NCI-H1694 (cell line): Measurements from ENCODE around the gene PRKAR1B.

Source experiments
- DNase-seq: peaks from one replicate; lab custom pipeline; 2025; lab: John Stamatoyannopoulos, UW

The PRKAR1B gene

GRCh38 chr7:572416-573268 lies 154.4 kb downstream of the PRKAR1B start:
- no peak for DNase-seq

DNA sequence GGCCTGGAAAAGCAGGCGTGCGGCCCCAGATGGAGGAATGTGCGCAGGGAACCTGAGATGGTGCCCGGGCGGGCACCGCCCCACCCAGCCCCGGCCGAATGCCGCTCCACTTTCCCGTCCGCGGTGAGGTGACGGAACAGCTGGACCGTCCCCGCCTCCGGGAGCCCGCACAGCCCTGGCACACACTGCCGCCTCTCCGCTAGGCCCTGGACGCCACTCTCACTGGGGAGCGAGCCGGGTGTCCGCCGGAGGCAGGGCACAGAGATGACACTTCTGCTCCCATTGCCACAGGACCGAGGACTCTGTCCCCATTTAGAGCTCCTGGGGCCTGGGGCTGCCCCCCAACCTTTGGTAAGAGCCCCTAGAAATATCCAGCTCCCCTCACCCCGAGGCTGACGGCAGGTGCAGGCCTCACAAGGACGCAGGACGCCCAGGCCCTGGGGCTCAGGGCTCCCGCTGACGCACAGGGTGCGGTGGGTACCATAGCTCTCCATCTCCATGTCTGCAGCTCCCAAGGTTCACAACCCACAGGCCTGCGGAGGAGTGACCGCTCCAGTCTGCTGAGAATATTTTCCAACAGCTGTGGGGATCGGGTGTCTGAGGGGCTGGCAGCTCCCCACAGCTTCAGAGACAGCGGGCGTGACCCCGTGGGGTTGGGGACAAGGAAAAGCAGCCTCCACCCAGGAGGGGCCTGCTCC lies 155.2 kb downstream of the PRKAR1B start:
- no peak for DNase-seq

DNA sequence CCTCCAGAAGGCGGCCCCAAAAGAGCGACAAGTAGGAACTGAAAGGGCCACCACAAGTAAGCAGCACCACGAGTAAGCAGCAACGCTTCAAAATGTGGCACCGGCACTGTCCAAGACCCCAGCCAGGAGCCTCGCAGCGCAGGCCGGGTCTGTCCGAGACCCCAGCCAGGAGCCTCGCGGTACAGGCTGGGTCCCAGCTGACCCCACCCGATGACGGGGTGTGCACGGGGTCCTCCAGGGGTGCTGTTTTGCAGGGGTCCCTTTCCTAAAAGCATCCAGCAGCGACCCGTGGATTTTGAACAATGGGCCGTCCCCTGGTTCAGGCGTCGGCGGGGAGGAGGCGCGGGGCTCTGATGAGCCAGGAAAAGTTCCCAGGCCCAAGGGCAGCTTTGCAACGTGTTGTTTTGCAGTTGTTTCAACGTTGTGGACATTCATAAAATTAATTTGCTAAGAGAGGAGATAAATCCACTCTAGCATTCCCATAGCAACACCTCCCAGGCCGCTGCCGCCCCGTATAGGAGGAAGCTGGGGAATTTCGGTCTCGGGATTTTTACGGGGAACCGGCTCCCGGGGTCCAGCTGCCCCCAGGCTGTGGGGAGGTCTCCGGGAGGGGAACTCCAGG lies 155.9 kb downstream of the PRKAR1B start:
- DNase-seq, result no peak

DNA sequence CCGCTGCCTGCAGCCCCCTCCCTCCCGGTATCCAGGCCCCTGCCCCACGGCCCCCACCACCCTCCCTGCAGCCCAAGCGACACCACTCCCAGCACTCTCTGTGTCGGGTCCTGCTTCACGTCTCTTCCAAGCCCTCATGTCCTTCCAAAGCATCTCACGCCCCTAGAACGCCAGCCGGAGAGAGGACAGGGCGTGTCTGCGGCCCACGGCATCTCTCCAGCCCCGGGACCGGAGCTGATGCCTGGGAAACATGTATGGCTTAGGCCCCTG lies 156.3 kb downstream of the PRKAR1B start:
- DNase-seq, result no peak

GRCh38 chr7:569996-570800 lies 156.9 kb downstream of the PRKAR1B start:
- no peak for DNase-seq

DNA sequence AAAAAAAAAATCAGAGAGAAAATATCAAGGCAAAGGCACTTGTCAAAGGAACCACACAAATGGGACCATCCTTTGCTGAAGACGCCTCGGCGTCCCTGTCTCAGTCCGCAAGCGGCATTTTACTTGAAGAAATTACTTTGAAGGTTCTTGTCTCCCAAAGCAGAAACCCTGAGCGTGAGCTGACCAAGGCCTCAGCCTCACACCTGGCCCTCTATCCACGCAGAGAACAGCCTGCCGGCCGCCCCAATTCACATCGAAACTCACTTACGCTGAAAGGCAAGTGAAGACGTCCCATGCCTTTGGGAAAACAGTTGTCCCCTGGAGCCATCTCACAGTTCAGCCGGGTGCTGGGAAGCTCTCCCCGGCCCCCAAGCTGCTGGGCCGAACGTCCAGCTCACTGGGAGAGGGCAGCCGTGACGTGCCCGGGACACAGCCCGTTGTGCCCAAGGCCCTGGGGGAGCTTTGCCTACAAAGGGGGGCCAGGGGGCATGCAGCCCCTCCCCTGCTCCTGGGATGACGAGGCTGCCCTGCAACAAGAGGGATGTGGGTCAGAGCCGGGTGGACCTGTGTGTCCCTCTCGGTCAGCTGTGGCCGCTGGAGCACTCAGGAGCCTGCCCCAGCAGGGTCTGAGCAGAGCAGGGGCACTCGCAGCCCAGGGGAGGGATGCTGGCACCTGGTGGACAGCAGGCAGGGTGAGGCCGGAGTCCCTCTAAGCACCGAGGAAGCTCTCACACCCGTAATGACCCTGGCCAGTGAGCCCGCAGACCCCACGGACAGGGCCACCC lies 157.8 kb downstream of the PRKAR1B start:
- no peak for DNase-seq

- DNase-seq, result no peak
Observed at GRCh38 chr7:568031-568951, 158.8 kb downstream of the PRKAR1B start.

DNA sequence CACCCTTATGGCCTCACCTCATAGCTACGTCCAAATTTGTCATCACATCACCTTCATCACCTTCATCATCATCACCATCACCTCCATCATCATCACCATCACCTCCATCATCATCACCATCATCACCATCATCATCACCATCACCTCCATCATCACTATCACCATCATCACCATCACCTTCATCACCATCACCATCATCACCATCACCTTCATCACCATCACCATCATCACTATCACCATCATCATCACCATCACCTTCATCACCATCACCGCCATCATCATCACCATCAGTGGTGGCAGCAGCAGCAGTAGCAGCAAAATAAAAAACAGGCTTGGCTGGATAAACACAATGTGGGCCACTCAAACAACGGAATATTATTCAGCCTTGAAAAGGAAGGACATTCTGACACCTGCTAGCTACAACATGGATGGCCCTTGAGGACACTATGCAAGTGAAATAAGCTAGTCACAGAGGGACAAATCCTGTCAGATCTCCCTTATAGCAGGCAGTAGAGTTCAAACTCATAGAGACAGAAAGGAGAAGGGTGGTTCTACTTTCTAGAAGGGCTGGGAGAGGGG lies 159.7 kb downstream of the PRKAR1B start:
- no peak for DNase-seq

- no peak for DNase-seq
Observed at GRCh38 chr7:566100-566499, 161.0 kb downstream of the PRKAR1B start.

DNA sequence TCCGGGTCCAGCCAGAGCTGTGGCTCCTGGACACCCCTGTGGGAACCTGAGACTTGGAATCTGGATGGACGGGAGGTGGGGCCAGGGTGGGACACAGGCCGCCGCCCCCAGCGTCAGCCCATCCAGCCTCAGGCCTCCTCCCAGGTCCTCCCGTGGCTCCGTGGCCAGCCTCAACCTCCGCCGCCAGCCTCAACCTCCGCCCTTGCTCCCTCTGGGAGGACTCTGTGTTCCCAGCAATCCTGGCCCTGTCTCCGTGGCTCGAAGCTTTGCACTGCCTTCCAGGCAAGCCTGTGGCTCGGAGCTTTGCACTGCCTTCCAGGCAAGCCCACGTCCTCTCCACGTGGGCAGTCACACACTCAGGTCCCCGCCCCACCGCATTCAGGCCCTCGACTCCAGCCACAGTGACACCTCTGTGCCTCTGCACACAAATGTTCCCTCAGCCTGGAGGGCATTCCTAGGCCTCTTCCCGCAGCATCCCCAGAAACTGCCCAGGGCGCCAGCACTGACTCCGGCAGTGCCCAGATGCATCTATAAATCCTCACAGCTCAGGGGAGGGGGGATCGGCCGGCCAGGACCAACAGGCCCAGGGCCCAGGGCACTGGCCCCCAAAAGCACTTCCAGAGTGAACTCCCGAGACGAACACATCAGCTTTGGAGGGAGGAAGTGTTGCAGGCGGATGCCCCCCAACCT lies 162.8 kb downstream of the PRKAR1B start:
- DNase-seq, result no peak

GRCh38 chr7:563629-564170 lies 163.4 kb downstream of the PRKAR1B start:
- DNase-seq, result no peak

DNA sequence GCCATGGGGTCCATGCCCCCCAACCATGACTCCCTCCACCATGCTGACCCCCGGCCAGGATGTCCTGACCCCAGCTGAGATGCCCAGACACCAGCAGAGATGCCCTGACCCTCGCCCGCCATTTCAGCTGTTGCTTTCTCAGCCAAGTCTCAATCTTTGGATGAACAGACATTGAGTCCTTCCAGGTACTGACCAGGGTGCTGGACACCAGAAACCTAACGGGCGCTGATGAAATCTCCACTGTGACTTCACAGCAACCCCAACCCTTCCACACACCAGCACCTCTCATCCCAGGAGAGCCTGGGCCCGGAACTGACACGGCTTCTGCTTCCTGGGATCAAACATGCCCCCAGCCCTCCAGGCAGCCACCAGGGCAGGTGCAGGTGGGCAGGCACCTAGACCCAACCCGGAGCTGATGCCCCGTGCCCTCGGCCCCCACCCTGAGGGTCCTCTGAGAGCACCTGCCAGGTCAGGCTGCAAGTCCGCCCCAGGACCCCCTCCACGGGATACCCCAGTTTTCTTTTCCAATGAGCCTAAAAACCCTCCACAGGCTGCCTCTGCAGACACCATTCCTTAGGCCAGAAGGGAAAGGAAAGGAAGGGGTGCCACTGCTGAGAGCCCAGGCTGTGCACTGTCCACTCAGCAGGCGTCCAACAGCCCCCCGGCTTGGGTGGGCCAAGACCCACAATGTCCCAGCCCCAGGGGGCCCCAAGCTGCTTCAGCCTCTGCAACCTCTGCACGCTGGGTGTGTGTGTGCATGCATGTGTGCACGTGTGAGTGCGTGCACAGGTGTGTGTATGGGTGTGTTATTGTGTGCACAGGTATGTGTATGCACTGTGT lies 164.1 kb downstream of the PRKAR1B start:
- no peak for DNase-seq

GRCh38 chr7:562374-562675 lies 164.8 kb downstream of the PRKAR1B start:
- DNase-seq, result no peak

- DNase-seq, result no peak
Observed at GRCh38 chr7:561631-562373, 165.3 kb downstream of the PRKAR1B start.

DNA sequence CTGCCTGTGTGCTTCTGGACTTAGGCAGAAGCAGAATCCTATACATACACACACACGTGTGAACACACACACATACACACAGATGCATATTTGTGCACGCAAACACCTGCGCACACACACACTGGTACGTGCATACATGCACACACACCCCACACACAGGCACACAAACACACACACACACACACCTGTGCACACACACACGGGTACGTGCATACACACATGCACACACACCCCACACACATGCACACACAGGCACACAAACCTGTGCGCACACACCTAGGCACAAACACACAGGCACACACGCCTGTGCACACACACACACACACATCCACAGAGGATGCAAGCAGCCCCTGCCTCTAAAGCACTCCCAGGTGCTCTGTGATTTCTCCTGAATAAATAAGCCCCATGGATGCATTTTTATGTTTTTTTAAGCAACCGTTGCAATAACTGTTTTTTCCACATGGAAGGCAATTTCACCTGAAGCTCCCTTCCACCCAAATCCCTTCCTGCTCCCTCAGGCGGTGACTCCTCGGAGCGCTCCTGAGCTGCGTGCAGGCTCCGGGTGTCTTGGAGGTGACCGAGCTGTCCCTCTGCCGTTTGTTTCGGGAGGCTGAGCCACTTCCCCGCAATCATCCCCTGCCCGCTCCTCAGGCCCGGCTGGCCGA lies 166.0 kb downstream of the PRKAR1B start:
- no peak for DNase-seq

DNA sequence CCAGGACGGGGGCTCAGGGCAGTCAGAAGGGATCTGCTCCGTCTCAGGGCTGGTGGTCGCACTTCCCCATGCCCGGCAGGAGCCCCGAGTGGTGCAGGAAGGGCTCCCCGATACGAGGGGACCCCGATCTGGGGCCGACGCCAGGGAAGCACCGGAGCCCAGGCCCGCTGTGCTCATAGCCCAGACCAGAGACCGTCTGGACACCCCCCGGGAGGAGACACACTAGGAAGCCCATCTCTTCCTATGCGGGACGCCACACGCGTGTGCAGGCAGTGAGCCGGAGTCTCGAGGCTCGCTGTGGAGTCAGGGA lies 167.7 kb downstream of the PRKAR1B start:
- DNase-seq, result no peak

DNA sequence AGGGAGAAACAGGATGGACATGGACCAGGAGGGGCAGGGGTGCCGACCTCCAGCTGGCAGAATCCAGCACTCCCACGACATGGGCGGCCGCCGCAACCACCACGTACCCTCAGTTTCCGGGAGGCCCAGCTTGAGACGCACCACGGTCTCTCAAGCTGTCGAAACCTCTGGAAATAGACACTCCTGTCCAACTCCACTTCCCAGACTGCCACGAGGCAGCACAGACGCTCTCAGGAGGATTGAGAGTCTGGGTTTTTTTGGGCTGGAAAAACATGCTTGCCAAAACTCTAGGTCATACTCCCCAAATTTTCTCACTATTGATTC lies 169.6 kb downstream of the PRKAR1B start:
- no peak for DNase-seq
